OCI-LY7 (cell line): ENCODE results near the gene MTUS2. TPM values are rescaled to one million over a fixed set of nuclear protein-coding genes. Genes with fewer than 3 reads are reported as not detected.
A peak's percentile ranks its signal among the peaks of the same experiment; 100 is the strongest.

Source experiments
- BruUV-seq: library from RNA; stranded (reverse); fragments of 400-500 nt; replicated peaks from 2 replicates; lab custom pipeline; 2021; lab: Mats Ljungman, UMichigan
- CTCF ChIA-PET: fragments of 300-600 bp; sonication (Branson Sonifier 250); formaldehyde crosslinking; loops from one replicate; lab custom pipeline; 2022; ENCODE audit warnings: antibody characterized with exemption; ENCODE audit not compliant: unreplicated experiment; lab: Charles Lee
- POLR2A ChIA-PET: fragments of 300-600 bp; sonication (Branson Sonifier 250); formaldehyde crosslinking; loops from one replicate; lab custom pipeline; 2022; ENCODE audit warnings: antibody characterized with exemption; lab: Charles Lee
- DNase-seq: peaks from one replicate; pipeline ENCODE4 v3.0.0-alpha.2; 2015; ENCODE audit warnings: low spot score
- H2AFZ ChIP-seq: fragments of 200-600 bp; sonication (generic), shearing (Covaris generic); 2 replicates; pipeline ENCODE4 v1.6.1; 2014; ENCODE audit warnings: mild to moderate bottlenecking, antibody characterized with exemption, low read length, moderate library complexity
- H3K27ac ChIP-seq: fragments of 200-600 bp; sonication (generic); 2 replicates; pipeline ENCODE4 v1.5.1; 2014; ENCODE audit warnings: mixed run types, low read depth, mild to moderate bottlenecking, moderate library complexity, low read length, inconsistent platforms; ENCODE audit not compliant: poor library complexity, severe bottlenecking
- H3K36me3 ChIP-seq: fragments of 200-600 bp; sonication (generic); 2 replicates; pipeline ENCODE4 v1.6.1; 2014; ENCODE audit warnings: mild to moderate bottlenecking, antibody characterized with exemption, low read length, moderate library complexity, mixed read lengths; ENCODE audit not compliant: insufficient read depth
- H3K4me1 ChIP-seq: fragments of 200-600 bp; sonication (generic); 2 replicates; pipeline ENCODE4 v1.5.1; 2014; ENCODE audit warnings: mild to moderate bottlenecking, low read length; ENCODE audit not compliant: insufficient read depth, poor library complexity, severe bottlenecking
- H3K4me2 ChIP-seq: fragments of 200-600 bp; sonication (generic); 2 replicates; pipeline ENCODE4 v1.6.1; 2014; ENCODE audit warnings: mild to moderate bottlenecking, low read length
- H3K4me3 ChIP-seq: fragments of 200-600 bp; sonication (generic); 2 replicates; pipeline ENCODE4 v1.5.1; 2014; ENCODE audit warnings: mild to moderate bottlenecking, low read depth, low read length; ENCODE audit not compliant: poor library complexity, severe bottlenecking
- H3K79me2 ChIP-seq: fragments of 200-600 bp; sonication (generic); 2 replicates; pipeline ENCODE4 v1.6.1; 2016; ENCODE audit warnings: low read depth, mild to moderate bottlenecking, low read length, moderate library complexity, mixed read lengths; ENCODE audit not compliant: insufficient read depth
- H3K9me2 ChIP-seq: fragments of 200-600 bp; sonication (generic); 2 replicates; pipeline ENCODE4 v1.6.1; 2016; ENCODE audit warnings: mild to moderate bottlenecking, low read length, mixed read lengths; ENCODE audit not compliant: insufficient read depth
- H3K9me3 ChIP-seq: fragments of 200-600 bp; sonication (generic); 2 replicates; pipeline ENCODE4 v1.6.1; 2014; ENCODE audit warnings: mild to moderate bottlenecking, mixed run types, low read length, mixed read lengths
- H4K20me1 ChIP-seq: fragments of 200-600 bp; sonication (generic); 2 replicates; pipeline ENCODE4 v1.6.1; 2014; ENCODE audit warnings: mild to moderate bottlenecking, antibody characterized with exemption, low read length, moderate library complexity, mixed read lengths; ENCODE audit not compliant: insufficient read depth
- EZH2phosphoT487 ChIP-seq: fragments of 200-600 bp; sonication (generic); IDR thresholded peaks from 2 replicates; pipeline ENCODE4 v1.6.1; 2018; ENCODE audit warnings: low read depth, borderline replicate concordance, mild to moderate bottlenecking, mixed run types, antibody characterized with exemption, low read length, moderate library complexity, mixed read lengths
- intact Hi-C: fragments of 100-400 bp; cut with micrococcal nuclease; formaldehyde crosslinking; loops from one replicate; pipeline ENCODE4 v1.10.0; 2022; ENCODE audit not compliant: unreplicated experiment
- total RNA-seq, 2 experiments: library from RNA; depleted of rRNA in 1 of 2; stranded (reverse); fragments of >200 nt in 1 of 2; shearing (Covaris generic) in 1 of 2; gene quantifications; 2 replicates each; pipeline ENCODE4 v1.2.3, GENCODE V29; 2014 to 2022
- TF ChIP-seq, protein P1 (sequence below): fragments of 200-600 bp; sonication (generic); conservative IDR thresholded peaks from 2 replicates; pipeline ENCODE4 v1.5.1; 2014; ENCODE audit warnings: mild to moderate bottlenecking, antibody characterized with exemption, low read length, moderate library complexity, mixed read lengths

Gene MTUS2
- total RNA-seq, 2 experiments from 2014 or later = 0.16 to 9.8 TPM

DNA sequence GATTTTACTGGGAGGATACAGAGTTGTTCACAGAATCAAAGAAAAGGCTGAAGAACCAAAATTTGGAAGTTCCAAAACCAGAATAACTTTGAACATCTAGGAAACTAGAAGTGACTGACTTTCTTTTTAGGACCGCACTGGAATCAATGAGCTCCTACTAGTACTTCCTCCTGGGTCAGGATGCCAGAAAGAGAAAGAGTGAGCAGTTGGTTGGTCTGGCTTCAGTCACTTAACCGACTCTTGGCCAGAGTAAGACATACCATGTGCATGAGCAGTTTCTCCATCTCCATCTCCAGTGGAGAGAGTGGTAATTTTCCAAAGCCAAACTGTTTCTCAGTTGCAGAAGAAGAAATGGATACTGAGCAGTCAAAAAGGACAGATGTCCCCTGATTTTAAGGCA is 27.1 kb upstream of the MTUS2 start:
- Histone ChIP-seq H3K27ac (no peak overlapping the region), H4K20me1 (no peaks in the 10 kb centered on the region), H3K4me1 (no peaks in the 10 kb centered on the region), H2AFZ (no peak overlapping the region), H3K79me2 (no peaks in the 10 kb centered on the region), H3K9me2 (no peaks in the 10 kb centered on the region), H3K4me3 (no peak overlapping the region), H3K4me2 (no peak overlapping the region), H3K9me3 (no peaks in the 10 kb centered on the region), H3K36me3 (no peaks in the 10 kb centered on the region)
- ChIA-PET CTCF (no interaction called here), POLR2A (no interaction called here)
- intact Hi-C loops = loop anchor here (10.0 kb wide), 2 partner anchors 118 to 728 kb away; no protein-coding TSS in a partner anchor
- no TSS peak for BruUV-seq
- TF ChIP-seq EZH2phosphoT487 = no peak
- TF ChIP-seq, protein P1, sequence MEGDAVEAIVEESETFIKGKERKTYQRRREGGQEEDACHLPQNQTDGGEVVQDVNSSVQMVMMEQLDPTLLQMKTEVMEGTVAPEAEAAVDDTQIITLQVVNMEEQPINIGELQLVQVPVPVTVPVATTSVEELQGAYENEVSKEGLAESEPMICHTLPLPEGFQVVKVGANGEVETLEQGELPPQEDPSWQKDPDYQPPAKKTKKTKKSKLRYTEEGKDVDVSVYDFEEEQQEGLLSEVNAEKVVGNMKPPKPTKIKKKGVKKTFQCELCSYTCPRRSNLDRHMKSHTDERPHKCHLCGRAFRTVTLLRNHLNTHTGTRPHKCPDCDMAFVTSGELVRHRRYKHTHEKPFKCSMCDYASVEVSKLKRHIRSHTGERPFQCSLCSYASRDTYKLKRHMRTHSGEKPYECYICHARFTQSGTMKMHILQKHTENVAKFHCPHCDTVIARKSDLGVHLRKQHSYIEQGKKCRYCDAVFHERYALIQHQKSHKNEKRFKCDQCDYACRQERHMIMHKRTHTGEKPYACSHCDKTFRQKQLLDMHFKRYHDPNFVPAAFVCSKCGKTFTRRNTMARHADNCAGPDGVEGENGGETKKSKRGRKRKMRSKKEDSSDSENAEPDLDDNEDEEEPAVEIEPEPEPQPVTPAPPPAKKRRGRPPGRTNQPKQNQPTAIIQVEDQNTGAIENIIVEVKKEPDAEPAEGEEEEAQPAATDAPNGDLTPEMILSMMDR = no peak
- no peak for DNase-seq

DNA sequence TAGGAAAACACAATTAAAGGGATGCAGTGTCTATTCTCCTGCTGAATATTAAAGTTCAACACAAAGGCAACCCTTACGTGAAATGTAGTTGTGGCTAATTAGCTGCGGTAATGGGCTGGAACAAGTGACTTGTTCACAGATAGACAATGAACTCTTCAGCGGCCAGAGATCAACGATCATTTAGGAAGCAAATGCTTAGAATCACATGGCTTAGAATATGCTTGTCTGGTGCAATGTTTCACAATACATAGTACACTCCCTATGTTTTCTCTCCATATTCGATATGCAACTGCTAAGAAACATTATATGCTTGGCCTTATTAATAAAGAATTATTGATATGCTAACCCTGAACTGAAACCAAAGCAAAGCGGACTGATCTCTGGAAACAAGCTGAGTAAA is 25.7 kb upstream of the MTUS2 start:
- H3K4me3 ChIP-seq = no peak overlapping the region
- H3K4me1 ChIP-seq = no peaks in the 10 kb centered on the region
- H3K27ac ChIP-seq = no peak overlapping the region
- DNase-seq = no peak
- no TSS peak for BruUV-seq
- CTCF ChIA-PET = no interaction called here
- POLR2A ChIA-PET = no interaction called here
- no peaks in the 10 kb centered on the region for H3K9me3 ChIP-seq
- H4K20me1 ChIP-seq = no peaks in the 10 kb centered on the region
- H3K36me3 ChIP-seq = no peaks in the 10 kb centered on the region
- H3K9me2 ChIP-seq = no peaks in the 10 kb centered on the region
- no peak overlapping the region for H3K4me2 ChIP-seq
- H3K79me2 ChIP-seq = no peaks in the 10 kb centered on the region
- intact Hi-C loops = loop anchor here (10.0 kb wide), 2 partner anchors 120 to 730 kb away; no protein-coding TSS in a partner anchor
- no peak for TF ChIP-seq EZH2phosphoT487
- TF ChIP-seq, protein P1 = no peak
- no peak overlapping the region for H2AFZ ChIP-seq

DNA sequence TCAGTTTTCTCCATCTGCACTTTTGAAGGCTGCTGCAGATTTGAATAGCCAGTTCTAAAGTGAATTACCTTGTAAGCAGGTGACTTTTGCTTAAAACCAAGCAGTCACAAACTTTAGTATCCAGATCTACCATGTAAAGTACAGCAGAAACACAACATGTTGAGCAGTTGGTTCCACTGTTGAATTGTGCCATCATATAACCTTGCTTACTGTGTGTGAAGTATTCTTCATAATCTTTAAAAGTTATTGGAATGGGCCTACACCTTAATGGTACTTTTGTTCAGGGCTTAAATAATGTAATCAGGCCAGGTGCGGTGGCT is 23.2 kb upstream of the MTUS2 start:
- no peaks in the 10 kb centered on the region for H3K9me2 ChIP-seq
- ChIA-PET CTCF (interaction anchor here (0.6 kb wide), 1 partner anchor 1593 kb away, joined by 3 read pairs; no protein-coding TSS in a partner anchor), POLR2A (interaction anchor here (0.7 kb wide), 2 partner anchors 458 to 1601 kb away, joined by 3 to 6 read pairs; no protein-coding TSS in a partner anchor)
- no peaks in the 10 kb centered on the region for H3K9me3 ChIP-seq
- H3K4me1 ChIP-seq = no peaks in the 10 kb centered on the region
- H2AFZ ChIP-seq = no peak overlapping the region
- intact Hi-C loops = loop anchor here (1.0 to 10.0 kb wide), 3 partner anchors 122 to 732 kb away; no protein-coding TSS in a partner anchor
- H3K4me3 ChIP-seq = no peak overlapping the region
- H3K4me2 ChIP-seq = no peak overlapping the region
- BruUV-seq = no TSS peak
- no peaks in the 10 kb centered on the region for H4K20me1 ChIP-seq
- H3K36me3 ChIP-seq = no peaks in the 10 kb centered on the region
- TF ChIP-seq EZH2phosphoT487 = no peak
- TF ChIP-seq, protein P1 = peak; percentile 3; the same call in 1 of the 2 replicates
- no peak overlapping the region for H3K27ac ChIP-seq
- DNase-seq = no peak
- no peaks in the 10 kb centered on the region for H3K79me2 ChIP-seq
